H1 (cell line): ENCODE results near the gene SF3A2. TPM values are rescaled to one million over a fixed set of nuclear protein-coding genes. Genes with fewer than 3 reads are reported as not detected.
A peak's percentile ranks its signal among the peaks of the same experiment; 100 is the strongest.

Experiments used
- CTCF ChIA-PET: fragments of 300-600 bp; sonication (Branson Sonifier 250); formaldehyde crosslinking; loops from one replicate; lab custom pipeline; 2021; ENCODE audit not compliant: partially characterized antibody; lab: Charles Lee
- POLR2A ChIA-PET: fragments of 300-600 bp; sonication (Branson Sonifier 250); formaldehyde crosslinking; loops from one replicate; lab custom pipeline; 2021; ENCODE audit warnings: inconsistent platforms; ENCODE audit not compliant: partially characterized antibody; lab: Charles Lee
- DNase-seq, 2 experiments: peaks; one replicate each; pipeline versions ENCODE4 v3.0.0 to v3.0.0-alpha.2; 2010 to 2022; ENCODE audit warnings: low spot score in 2 of 2, low read depth in 1 of 2, mixed read lengths in 1 of 2
- FAIRE-seq: peaks from 2 replicates; lab custom pipeline; 2011; peaks lifted over from hg19 to GRCh38; lab: Jason Lieb, UNC
- H2AFZ ChIP-seq: 2 replicates; pipeline ENCODE4 v1.8.1; 2012; ENCODE audit warnings: low read length, inconsistent platforms
- H2AK5ac ChIP-seq: 2 replicates; pipeline ENCODE4 v1.6.1; 2013; ENCODE audit warnings: low read depth, low read length
- H2BK120ac ChIP-seq: replicated peaks from 2 replicates; pipeline ENCODE3; 2013; ENCODE audit warnings: low read depth, low read length, inconsistent platforms
- H2BK12ac ChIP-seq: 2 replicates; pipeline ENCODE4 v1.6.1; 2013; ENCODE audit warnings: low read depth, low read length
- H2BK15ac ChIP-seq: 2 replicates; pipeline ENCODE4 v1.6.1; 2013; ENCODE audit warnings: low read length
- H2BK20ac ChIP-seq: 2 replicates; pipeline ENCODE4 v1.6.1; 2013; ENCODE audit warnings: low read length
- H2BK5ac ChIP-seq: 2 replicates; pipeline ENCODE4 v1.6.1; 2013; ENCODE audit warnings: low read depth, low read length
- H3K14ac ChIP-seq: 2 replicates; pipeline ENCODE4 v1.6.1; 2013; ENCODE audit warnings: inconsistent platforms; ENCODE audit not compliant: insufficient read length
- H3K18ac ChIP-seq: 2 replicates; pipeline ENCODE4 v1.6.1; 2013; ENCODE audit warnings: low read length; ENCODE audit errors: extremely low read depth
- H3K23ac ChIP-seq: 2 replicates; pipeline ENCODE4 v1.6.1; 2013; ENCODE audit warnings: inconsistent platforms; ENCODE audit not compliant: insufficient read length
- H3K23me2 ChIP-seq: 2 replicates; pipeline ENCODE4 v1.6.1; 2013; ENCODE audit warnings: low read depth, low read length
- H3K27ac ChIP-seq: 2 replicates; pipeline ENCODE4 v1.6.1; 2011; ENCODE audit warnings: low read depth, low read length, inconsistent platforms
- H3K27me3 ChIP-seq, 4 experiments: replicated peaks in 1 of 4; 1 replicate in 1 of 4; 2 replicates in 3 of 4; pipeline versions ENCODE4 v1.6.1 to v1.8.1; 2011 to 2013; ENCODE audit warnings: low read length in 3 of 4, mild to moderate bottlenecking in 3 of 4, inconsistent platforms in 2 of 4, mixed read lengths in 2 of 4, moderate library complexity in 1 of 4; ENCODE audit not compliant: control insufficient read depth in 3 of 4, insufficient read depth in 3 of 4; ENCODE audit errors: extremely low read depth in 1 of 4
- H3K36me3 ChIP-seq, 4 experiments: 2 replicates each; pipeline versions ENCODE4 v1.6.1 to v1.8.1; 2011 to 2013; ENCODE audit warnings: mild to moderate bottlenecking in 4 of 4, low read length in 3 of 4, moderate library complexity in 2 of 4, control low read depth in 1 of 4, inconsistent platforms in 1 of 4; ENCODE audit not compliant: insufficient read depth in 4 of 4, control insufficient read depth in 2 of 4
- H3K4ac ChIP-seq: replicated peaks from 2 replicates; pipeline ENCODE3; 2013; ENCODE audit warnings: low read length, low read depth, mixed read lengths, inconsistent platforms; ENCODE audit not compliant: insufficient read length
- H3K4me1 ChIP-seq, 4 experiments: replicated peaks in 1 of 4; 1 replicate in 1 of 4; 2 replicates in 3 of 4; pipeline versions ENCODE4 v1.6.1 to v1.8.1; 2011 to 2013; ENCODE audit warnings: low read length in 3 of 4, inconsistent platforms in 2 of 4, mixed read lengths in 1 of 4; ENCODE audit not compliant: insufficient read depth in 4 of 4, control insufficient read depth in 3 of 4
- H3K4me2 ChIP-seq, 2 experiments: 2 replicates each; pipeline versions ENCODE4 v1.6.1 to v1.8.1; 2011 to 2013; ENCODE audit warnings: low read depth in 2 of 2, low read length in 2 of 2, control low read depth in 1 of 2, inconsistent platforms in 1 of 2, mild to moderate bottlenecking in 1 of 2; ENCODE audit not compliant: insufficient read depth in 1 of 2
- H3K4me3 ChIP-seq, 4 experiments: fragments of 200-600, 300-600 bp in 1 of 4; sonication (generic), shearing (Covaris generic), sonication (Bioruptor Twin) in 1 of 4; 2 replicates each; pipeline versions ENCODE4 v1.5.1 to v1.8.1; 2011 to 2016; ENCODE audit warnings: low read length in 4 of 4, low read depth in 3 of 4, control low read depth in 2 of 4, inconsistent platforms in 2 of 4, mild to moderate bottlenecking in 2 of 4, mixed read lengths in 1 of 4, moderate library complexity in 1 of 4; ENCODE audit not compliant: insufficient read depth in 2 of 4; ENCODE audit errors: extremely low read depth in 1 of 4
- H3K56ac ChIP-seq: replicated peaks from 2 replicates; pipeline ENCODE3; 2013; ENCODE audit warnings: low read depth, mild to moderate bottlenecking, mixed read lengths, low read length, inconsistent platforms; ENCODE audit not compliant: insufficient read length
- H3K79me1 ChIP-seq: 2 replicates; pipeline ENCODE4 v1.6.1; 2013; ENCODE audit warnings: low read depth, low read length, control low read depth
- H3K79me2 ChIP-seq, 2 experiments: 2 replicates each; pipeline versions ENCODE4 v1.6.1 to v1.8.1; 2012 to 2013; ENCODE audit warnings: low read length in 2 of 2, mild to moderate bottlenecking in 2 of 2, inconsistent platforms in 1 of 2; ENCODE audit not compliant: insufficient read depth in 2 of 2, control insufficient read depth in 1 of 2
- H3K9ac ChIP-seq, 4 experiments: replicated peaks in 1 of 4; 1 replicate in 1 of 4; 2 replicates in 3 of 4; pipeline versions ENCODE4 v1.6.1 to v1.8.1; 2011 to 2013; ENCODE audit warnings: low read depth in 3 of 4, low read length in 3 of 4, control low read depth in 2 of 4, mild to moderate bottlenecking in 2 of 4, moderate library complexity in 2 of 4, inconsistent platforms in 1 of 4; ENCODE audit errors: extremely low read depth in 1 of 4
- H3K9me3 ChIP-seq, 2 experiments: 2 replicates each; pipeline versions ENCODE4 v1.6.1 to v1.8.1; 2012 to 2013; ENCODE audit warnings: mild to moderate bottlenecking in 2 of 2, moderate library complexity in 2 of 2, control low read depth in 1 of 2, inconsistent platforms in 1 of 2, low read depth in 1 of 2, low read length in 1 of 2, mixed read lengths in 1 of 2; ENCODE audit not compliant: insufficient read depth in 2 of 2
- H4K20me1 ChIP-seq, 2 experiments: replicated peaks in 1 of 2; 2 replicates each; pipeline versions ENCODE3 to v1.8.1; 2011 to 2013; ENCODE audit warnings: inconsistent platforms in 2 of 2, low read length in 2 of 2, mild to moderate bottlenecking in 1 of 2; ENCODE audit not compliant: insufficient read depth in 2 of 2, control insufficient read depth in 1 of 2
- H4K5ac ChIP-seq: 2 replicates; pipeline ENCODE4 v1.6.1; 2013; ENCODE audit warnings: low read length, low read depth, mixed read lengths, inconsistent platforms; ENCODE audit not compliant: insufficient read length
- H4K8ac ChIP-seq: 2 replicates; pipeline ENCODE4 v1.8.0; 2013; ENCODE audit warnings: mild to moderate bottlenecking, moderate library complexity, low read length, inconsistent platforms; ENCODE audit not compliant: insufficient read depth; ENCODE audit errors: extremely low read depth
- H4K91ac ChIP-seq: replicated peaks from 2 replicates; pipeline ENCODE3; 2013; ENCODE audit warnings: low read length, mixed read lengths, inconsistent platforms; ENCODE audit not compliant: insufficient read length
- ASH2L ChIP-seq: fragments of 200-600, 300-600 bp; sonication (generic); IDR thresholded peaks from one replicate; pipeline ENCODE4 v1.7.1; 2017; ENCODE audit warnings: low read length
- PHF8 ChIP-seq: fragments of 200-600 bp; sonication (generic); conservative IDR thresholded peaks from 2 replicates; pipeline ENCODE4 v1.7.1; 2012; ENCODE audit warnings: low read depth, mild to moderate bottlenecking, inconsistent platforms, low read length, moderate library complexity
- POLR2A ChIP-seq, 2 experiments: IDR thresholded peaks; 1 replicate in 1 of 2; 2 replicates in 1 of 2; pipeline ENCODE4 v1.6.1; 2011; ENCODE audit warnings: low read depth in 2 of 2, low read length in 2 of 2, mild to moderate bottlenecking in 2 of 2; ENCODE audit errors: control extremely low read depth in 1 of 2
- POLR2AphosphoS5 ChIP-seq: IDR thresholded peaks from 2 replicates; pipeline ENCODE4 v1.6.1; 2011; ENCODE audit warnings: low read depth, low read length
- SIX5 ChIP-seq: IDR thresholded peaks from 2 replicates; pipeline ENCODE4 v1.6.1; 2011; ENCODE audit warnings: mild to moderate bottlenecking, low read depth, low read length
- WGBS, 2 experiments: shearing (Covaris generic) in 1 of 2; methylation state at CpG; one replicate each; pipeline versions ENCODE4 v1.1.6 to v1.1.7; 2013 to 2015; ENCODE audit warnings: low lambda C conversion rate in 2 of 2, mixed read lengths in 2 of 2, inconsistent platforms in 1 of 2, low coverage in 1 of 2, missing lambda C conversion rate in 1 of 2; ENCODE audit not compliant: insufficient replicate concordance in 2 of 2, insufficient coverage in 1 of 2, insufficient read length in 1 of 2; ENCODE audit errors: extremely low coverage in 1 of 2, missing lambda C conversion rate in 1 of 2; 5-methylcytosine and 5-hydroxymethylcytosine counted together
- polyA plus RNA-seq, 7 experiments: library from polyadenylated mRNA; depleted of rRNA in 3 of 7; stranded (reverse) in 5 of 7; unstranded in 2 of 7; fragments of >200 nt in 5 of 7; fragments of 200-250 nt in 2 of 7; gene quantifications; 1 replicate in 5 of 7; 2 replicates in 1 of 7; 4 replicates in 1 of 7; pipeline versions ENCODE4 v1.2.1 to v1.2.3, GENCODE V29; 2011 to 2013; ENCODE audit warnings: missing spikeins in 2 of 7, mixed read lengths in 2 of 7
- total RNA-seq: library from RNA; stranded (reverse); fragmentation: NEBNext Ultra II Directional; extraction: Animal tissue kit (Norgen Biotek cat#: 25700); gene quantifications from 2 replicates; pipeline ENCODE4 v1.2.1, GENCODE V29; 2021

Gene SF3A2
- total and polyA plus RNA-seq, 2 of the 8 experiments (the other 6 are each of a cell fraction or from before 2014, with no cell fraction given): 15.3 to 146 TPM

DNA sequence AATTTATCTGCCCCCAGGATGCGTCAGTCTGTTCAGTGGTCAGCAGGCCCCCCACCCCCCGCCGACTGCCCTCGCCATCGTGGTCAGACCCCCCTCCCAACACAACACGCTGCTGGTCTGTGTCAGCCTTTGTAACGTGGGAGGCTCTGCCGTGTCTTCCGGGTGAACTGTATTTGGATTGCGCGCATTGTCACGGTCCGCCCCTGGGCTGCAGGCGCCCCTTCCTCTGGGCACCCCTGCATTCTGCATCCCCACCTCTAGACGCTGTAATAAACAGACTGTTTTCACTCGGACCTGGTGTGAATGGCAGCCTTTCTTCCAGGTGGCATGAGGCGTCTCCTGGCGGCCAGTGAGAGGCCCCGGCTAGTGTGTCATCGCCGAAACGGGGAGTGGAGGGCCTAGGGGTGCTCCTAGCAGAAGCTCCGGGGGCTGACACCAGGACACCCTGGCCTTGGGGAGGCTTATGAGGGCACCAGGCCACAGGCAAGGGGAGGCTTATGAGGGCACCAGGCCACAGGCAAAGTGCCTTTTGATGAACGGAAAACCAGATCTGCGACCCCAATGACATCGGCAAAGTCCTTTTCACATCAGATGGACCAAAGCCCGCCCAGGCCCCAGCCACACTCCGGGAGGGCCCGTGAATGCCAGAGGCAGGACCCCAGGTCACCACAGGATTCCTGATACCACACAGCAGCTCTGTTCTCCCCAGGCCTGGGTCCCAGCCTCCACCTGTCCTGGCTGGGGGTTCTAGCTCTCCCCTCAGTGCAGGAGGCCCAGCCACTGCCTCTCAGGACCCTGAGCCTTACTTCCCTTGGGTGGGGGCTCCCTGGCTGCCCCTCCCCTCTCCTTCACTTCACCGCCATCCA lies 4.1 kb upstream of the SF3A2 start:
- no peak overlapping the region for H2AK5ac ChIP-seq
- H3K9ac ChIP-seq: no peak overlapping the region
- H2AFZ ChIP-seq: no peak overlapping the region
- H4K5ac ChIP-seq: no peak overlapping the region
- H4K20me1 ChIP-seq: peaks cover 2 to 15% of the 10 kb centered on the region in 2 experiments
- no peak overlapping the region for H4K91ac ChIP-seq
- CTCF ChIA-PET: interaction anchor here (1.2 to 2.4 kb wide), 6 partner anchors 9 to 84 kb away, joined by 3 to 7 read pairs (median 6); no protein-coding TSS in a partner anchor
- no peaks in the 10 kb centered on the region for H3K9me3 ChIP-seq
- no peak overlapping the region for H2BK15ac ChIP-seq
- H3K36me3 ChIP-seq: peaks cover 0 to 34% (median 14%) of the 10 kb centered on the region in 4 experiments; a peak in 6 of 8 replicates
- DNase-seq: no peak
- H3K23ac ChIP-seq: no peak overlapping the region
- no peak for FAIRE-seq
- no peak overlapping the region for H3K14ac ChIP-seq
- H3K4me3 ChIP-seq: no peak overlapping the region
- 94% methylated on average over 24 of the region's 30 CpGs; no CpG with 5 or more reads in 1 of the 2 experiments for WGBS, 2 experiments
- H2BK120ac ChIP-seq: no peak overlapping the region
- H3K27me3 ChIP-seq: no peaks in the 10 kb centered on the region
- no peak overlapping the region for H2BK5ac ChIP-seq
- H3K4me2 ChIP-seq: no peak overlapping the region
- POLR2A ChIA-PET: interaction anchor here (0.7 to 5.9 kb wide), 9 partner anchors 7 to 114 kb away, joined by 3 to 52 read pairs (median 4); partner anchors contain the start of gene AMH
- H3K18ac ChIP-seq: no peak overlapping the region
- H3K79me2 ChIP-seq: peaks cover 4 to 20% of the 10 kb centered on the region in 2 experiments
- no peak overlapping the region for H2BK20ac ChIP-seq
- H3K4ac ChIP-seq: no peak overlapping the region
- no peak overlapping the region for H3K56ac ChIP-seq
- H3K27ac ChIP-seq: no peak overlapping the region
- peaks cover 0 to 3% (median 2%) of the 10 kb centered on the region in 4 experiments; a peak in 3 of 7 replicates for H3K4me1 ChIP-seq
- H2BK12ac ChIP-seq: no peak overlapping the region
- peak in 1 of 2 experiments; percentile 55; a peak in 2 of 3 replicates for TF ChIP-seq POLR2A (IDR thresholded peaks at IDR 0.05; ENCODE audit: control extremely low read depth in 1 of 2, low read depth in 2 of 2, low read length in 2 of 2)
- no peak for TF ChIP-seq ASH2L
- TF ChIP-seq PHF8: no peak
- peak; percentile 4; the same call in 1 of the 2 replicates for TF ChIP-seq POLR2AphosphoS5
- no peak for TF ChIP-seq SIX5
- H4K8ac ChIP-seq: no peak overlapping the region
- peaks cover 4% of the 10 kb centered on the region; the same call in 1 of the 2 replicates for H3K23me2 ChIP-seq
- peaks cover 4% of the 10 kb centered on the region for H3K79me1 ChIP-seq
